Muscle layer of colon (tissue), 2 donors: ENCODE data around the gene ITPKB.
A peak's percentile ranks its signal among the peaks of the same experiment; 100 is the strongest.

Experiments
- H3K27ac ChIP-seq: one replicate; pipeline ENCODE4 v1.7.0; 2013; ENCODE audit warnings: low read depth, mild to moderate bottlenecking, low read length, moderate library complexity
- H3K27me3 ChIP-seq, 2 donors: one replicate each; pipeline ENCODE4 v1.7.0; 2013; ENCODE audit warnings: low read length in 2 of 2, mild to moderate bottlenecking in 2 of 2; ENCODE audit not compliant: insufficient read depth in 2 of 2, control insufficient read depth in 1 of 2
- H3K36me3 ChIP-seq: one replicate; pipeline ENCODE4 v1.7.0; 2013; ENCODE audit warnings: mild to moderate bottlenecking, low read length; ENCODE audit not compliant: insufficient read depth
- H3K4me1 ChIP-seq: one replicate; pipeline ENCODE4 v1.7.0; 2013; ENCODE audit warnings: mild to moderate bottlenecking, low read length; ENCODE audit not compliant: insufficient read depth
- H3K4me3 ChIP-seq, 2 donors: one replicate each; pipeline ENCODE4 v1.7.0; 2013; ENCODE audit warnings: low read length in 2 of 2, low read depth in 1 of 2, mild to moderate bottlenecking in 1 of 2, moderate library complexity in 1 of 2
- H3K9ac ChIP-seq: one replicate; pipeline ENCODE4 v1.7.0; 2013; ENCODE audit warnings: low read length
- H3K9me3 ChIP-seq: one replicate; pipeline ENCODE4 v1.7.0; 2013; ENCODE audit warnings: mild to moderate bottlenecking, low read length
- donor health status: abdominal sarcoma.
- donor health status: Adenocarcinoma of cecum.

ITPKB gene

GRCh38 chr1:226658546-226659125 lies 80.4 kb downstream of the ITPKB start:
- H3K9ac ChIP-seq: no peak overlapping the region
- H3K27me3 ChIP-seq: no peaks in the 10 kb centered on the region

GRCh38 chr1:226657895-226658545 lies 81.1 kb downstream of the ITPKB start:
- no peaks in the 10 kb centered on the region for H3K9me3 ChIP-seq
- peak overlapping the region; percentile 90 for H3K27ac ChIP-seq
- peak overlapping the region; percentile 24 for H3K9ac ChIP-seq
- no peaks in the 10 kb centered on the region for H3K4me1 ChIP-seq
- H3K4me3 ChIP-seq: no peak overlapping the region
- H3K36me3 ChIP-seq: no peaks in the 10 kb centered on the region
- no peaks in the 10 kb centered on the region for H3K27me3 ChIP-seq

More at GRCh38 chr1:226658546-226659125, 80.4 kb downstream of the ITPKB start:
- H3K4me3 ChIP-seq: no peak overlapping the region
- H3K4me1 ChIP-seq: no peaks in the 10 kb centered on the region
- H3K36me3 ChIP-seq: no peaks in the 10 kb centered on the region
- peak overlapping the region; percentile 90 for H3K27ac ChIP-seq
- H3K9me3 ChIP-seq: no peaks in the 10 kb centered on the region

- no peaks in the 10 kb centered on the region for H3K27me3 ChIP-seq
- no peaks in the 10 kb centered on the region for H3K36me3 ChIP-seq
- H3K9ac ChIP-seq: no peak overlapping the region
- H3K27ac ChIP-seq: peak overlapping the region; percentile 79
- no peaks in the 10 kb centered on the region for H3K4me1 ChIP-seq
- H3K9me3 ChIP-seq: no peaks in the 10 kb centered on the region
- peak overlapping the region in 1 of 2 donors; percentile 10 for H3K4me3 ChIP-seq
Observed at GRCh38 chr1:226656601-226657277, 82.3 kb downstream of the ITPKB start.

GRCh38 chr1:226656201-226656600 lies 82.9 kb downstream of the ITPKB start:
- H3K9ac ChIP-seq: no peak overlapping the region
- no peaks in the 10 kb centered on the region for H3K27me3 ChIP-seq
- H3K4me1 ChIP-seq: no peaks in the 10 kb centered on the region
- peak overlapping the region in 1 of 2 donors; percentile 10 for H3K4me3 ChIP-seq
- H3K36me3 ChIP-seq: no peaks in the 10 kb centered on the region
- H3K9me3 ChIP-seq: no peaks in the 10 kb centered on the region
- peak overlapping the region; percentile 79 for H3K27ac ChIP-seq

GRCh38 chr1:226655251-226656163 lies 83.6 kb downstream of the ITPKB start:
- Histone ChIP-seq H3K9me3 (no peaks in the 10 kb centered on the region), H3K4me1 (no peaks in the 10 kb centered on the region), H3K4me3 (no peak overlapping the region), H3K27me3 (no peaks in the 10 kb centered on the region), H3K36me3 (no peaks in the 10 kb centered on the region), H3K27ac (peak overlapping the region; percentile 79), H3K9ac (no peak overlapping the region)

- Histone ChIP-seq H3K4me3 (no peak overlapping the region), H3K27me3 (no peaks in the 10 kb centered on the region), H3K4me1 (no peaks in the 10 kb centered on the region), H3K36me3 (no peaks in the 10 kb centered on the region), H3K27ac (peak overlapping the region; percentile 79), H3K9ac (no peak overlapping the region), H3K9me3 (no peaks in the 10 kb centered on the region)
Observed at GRCh38 chr1:226654668-226655055, 84.4 kb downstream of the ITPKB start.

GRCh38 chr1:226654046-226654667 lies 84.9 kb downstream of the ITPKB start:
- H3K27ac ChIP-seq: peak overlapping the region; percentile 79
- no peaks in the 10 kb centered on the region for H3K27me3 ChIP-seq
- no peaks in the 10 kb centered on the region for H3K9me3 ChIP-seq
- H3K4me3 ChIP-seq: no peak overlapping the region
- peaks cover 4% of the 10 kb centered on the region for H3K4me1 ChIP-seq
- H3K36me3 ChIP-seq: no peaks in the 10 kb centered on the region
- no peak overlapping the region for H3K9ac ChIP-seq

- Histone ChIP-seq H3K36me3 (peaks cover 6% of the 10 kb centered on the region), H3K27me3 (no peaks in the 10 kb centered on the region), H3K27ac (peak overlapping the region; percentile 45), H3K9me3 (no peaks in the 10 kb centered on the region), H3K4me3 (no peak overlapping the region), H3K4me1 (peaks cover 6% of the 10 kb centered on the region), H3K9ac (no peak overlapping the region)
Observed at GRCh38 chr1:226653311-226653921, 85.7 kb downstream of the ITPKB start.

- Histone ChIP-seq H3K36me3 (peaks cover 14% of the 10 kb centered on the region), H3K4me3 (no peak overlapping the region), H3K4me1 (peaks cover 6% of the 10 kb centered on the region), H3K9me3 (no peaks in the 10 kb centered on the region), H3K9ac (no peak overlapping the region), H3K27me3 (no peaks in the 10 kb centered on the region), H3K27ac (no peak overlapping the region)
Observed at GRCh38 chr1:226652613-226653012, 86.5 kb downstream of the ITPKB start.

- Histone ChIP-seq H3K9ac (no peak overlapping the region), H3K27me3 (no peaks in the 10 kb centered on the region), H3K4me1 (peaks cover 11% of the 10 kb centered on the region), H3K27ac (no peak overlapping the region), H3K9me3 (no peaks in the 10 kb centered on the region), H3K36me3 (peaks cover 23% of the 10 kb centered on the region), H3K4me3 (no peak overlapping the region)
Observed at GRCh38 chr1:226651732-226652105, 87.4 kb downstream of the ITPKB start.
